Purkinje cell (primary cell): ENCODE results near the gene SLC9A5. TPM values are rescaled to one million over a fixed set of nuclear protein-coding genes. Genes with fewer than 3 reads are reported as not detected.

Experiments used
- polyA plus RNA-seq: library from polyadenylated mRNA; unstranded; fragments of >200 nt; fragmentation: Nextera tagmentation; gene quantifications from 2 replicates; pipeline ENCODE4 v1.2.1, GENCODE V29; 2014

The SLC9A5 gene, protein sequence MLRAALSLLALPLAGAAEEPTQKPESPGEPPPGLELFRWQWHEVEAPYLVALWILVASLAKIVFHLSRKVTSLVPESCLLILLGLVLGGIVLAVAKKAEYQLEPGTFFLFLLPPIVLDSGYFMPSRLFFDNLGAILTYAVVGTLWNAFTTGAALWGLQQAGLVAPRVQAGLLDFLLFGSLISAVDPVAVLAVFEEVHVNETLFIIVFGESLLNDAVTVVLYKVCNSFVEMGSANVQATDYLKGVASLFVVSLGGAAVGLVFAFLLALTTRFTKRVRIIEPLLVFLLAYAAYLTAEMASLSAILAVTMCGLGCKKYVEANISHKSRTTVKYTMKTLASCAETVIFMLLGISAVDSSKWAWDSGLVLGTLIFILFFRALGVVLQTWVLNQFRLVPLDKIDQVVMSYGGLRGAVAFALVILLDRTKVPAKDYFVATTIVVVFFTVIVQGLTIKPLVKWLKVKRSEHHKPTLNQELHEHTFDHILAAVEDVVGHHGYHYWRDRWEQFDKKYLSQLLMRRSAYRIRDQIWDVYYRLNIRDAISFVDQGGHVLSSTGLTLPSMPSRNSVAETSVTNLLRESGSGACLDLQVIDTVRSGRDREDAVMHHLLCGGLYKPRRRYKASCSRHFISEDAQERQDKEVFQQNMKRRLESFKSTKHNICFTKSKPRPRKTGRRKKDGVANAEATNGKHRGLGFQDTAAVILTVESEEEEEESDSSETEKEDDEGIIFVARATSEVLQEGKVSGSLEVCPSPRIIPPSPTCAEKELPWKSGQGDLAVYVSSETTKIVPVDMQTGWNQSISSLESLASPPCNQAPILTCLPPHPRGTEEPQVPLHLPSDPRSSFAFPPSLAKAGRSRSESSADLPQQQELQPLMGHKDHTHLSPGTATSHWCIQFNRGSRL
- polyA plus RNA-seq = 1.1 and 1.7 TPM in 2 replicates

DNA sequence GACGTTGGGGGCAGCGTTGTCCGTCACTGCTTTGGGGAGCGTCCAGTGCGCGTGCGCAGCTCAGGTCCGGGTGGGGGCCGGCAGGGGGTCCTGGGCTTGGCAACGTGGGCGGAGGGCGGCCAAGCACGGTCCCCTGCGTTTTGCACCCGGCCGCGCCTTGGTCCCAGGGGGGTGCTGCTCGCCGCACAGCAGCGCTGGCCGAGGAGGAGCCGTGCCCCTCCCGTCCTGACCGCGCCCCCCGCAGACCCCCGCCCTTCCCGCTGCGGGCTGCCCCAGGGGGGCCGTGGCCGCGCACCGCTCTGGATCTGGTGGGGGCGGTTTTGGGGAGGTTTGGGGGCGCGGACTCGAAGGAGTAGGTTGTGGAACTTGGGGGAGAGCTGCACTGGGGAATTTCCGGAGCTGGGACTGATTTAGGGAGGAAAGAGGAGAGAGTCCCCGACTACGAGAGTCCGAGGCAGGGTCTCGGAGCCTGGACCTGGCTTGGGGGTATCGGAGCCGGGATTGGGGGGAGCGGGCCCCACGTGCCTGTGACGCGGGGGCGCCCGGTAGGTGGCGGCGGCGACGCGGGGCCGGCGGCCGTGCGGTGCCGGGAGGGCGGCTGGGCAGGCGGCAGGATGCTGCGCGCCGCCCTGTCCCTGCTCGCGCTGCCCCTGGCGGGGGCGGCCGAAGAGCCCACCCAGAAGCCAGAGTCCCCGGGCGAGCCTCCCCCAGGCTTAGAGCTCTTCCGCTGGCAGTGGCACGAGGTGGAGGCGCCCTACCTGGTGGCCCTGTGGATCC, at the start of gene SLC9A5:
Gene SLC9A5, plus strand, starts transcription at position 579 of the 777 bp plus-strand sequence. Its CDS starts 36 bp downstream, at position 615.

DNA sequence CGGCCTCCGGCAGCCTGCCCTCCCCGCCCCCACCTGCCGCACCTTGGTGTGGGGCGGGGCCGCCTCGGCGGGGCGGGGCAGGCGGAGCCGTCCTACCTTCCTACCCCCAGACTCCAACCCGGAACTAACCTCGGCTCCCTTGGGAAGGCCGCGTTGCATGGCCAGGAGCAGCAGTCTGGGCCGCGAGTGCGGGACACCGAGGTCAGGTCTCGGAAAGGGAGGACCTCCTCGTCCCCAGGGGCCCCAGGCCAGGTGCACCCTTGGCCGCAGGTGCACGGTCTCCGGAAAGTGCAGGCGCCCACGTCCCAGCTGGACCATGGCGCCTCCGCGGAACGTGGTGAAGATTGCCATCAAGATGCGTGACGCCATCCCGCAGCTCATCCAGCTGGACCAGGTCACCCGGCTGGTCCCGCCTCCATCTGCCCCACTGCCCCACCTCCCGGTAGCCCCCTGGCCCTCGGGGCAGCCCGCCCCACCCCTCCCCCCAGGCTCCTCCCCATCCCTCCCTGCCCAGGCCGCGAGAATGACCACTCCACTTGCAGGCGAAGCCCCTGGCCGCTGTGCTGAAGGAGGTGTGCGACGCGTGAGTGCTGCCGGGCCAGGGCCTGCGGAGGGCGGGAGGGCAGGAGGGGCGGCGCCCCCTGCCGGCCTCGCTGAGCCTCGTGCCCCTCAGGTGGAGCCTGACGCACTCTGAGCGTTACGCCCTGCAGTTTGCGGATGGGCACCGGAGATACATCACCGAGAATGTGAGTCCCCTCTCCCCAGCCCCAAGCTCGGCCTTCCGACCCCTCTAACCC, 49.6 kb upstream of the SLC9A5 start, which contains the start of gene ELMO3:
Gene ELMO3, plus strand, starts transcription at position 121 of the 797 bp plus-strand sequence. Its CDS starts 196 bp downstream, at position 317.

DNA sequence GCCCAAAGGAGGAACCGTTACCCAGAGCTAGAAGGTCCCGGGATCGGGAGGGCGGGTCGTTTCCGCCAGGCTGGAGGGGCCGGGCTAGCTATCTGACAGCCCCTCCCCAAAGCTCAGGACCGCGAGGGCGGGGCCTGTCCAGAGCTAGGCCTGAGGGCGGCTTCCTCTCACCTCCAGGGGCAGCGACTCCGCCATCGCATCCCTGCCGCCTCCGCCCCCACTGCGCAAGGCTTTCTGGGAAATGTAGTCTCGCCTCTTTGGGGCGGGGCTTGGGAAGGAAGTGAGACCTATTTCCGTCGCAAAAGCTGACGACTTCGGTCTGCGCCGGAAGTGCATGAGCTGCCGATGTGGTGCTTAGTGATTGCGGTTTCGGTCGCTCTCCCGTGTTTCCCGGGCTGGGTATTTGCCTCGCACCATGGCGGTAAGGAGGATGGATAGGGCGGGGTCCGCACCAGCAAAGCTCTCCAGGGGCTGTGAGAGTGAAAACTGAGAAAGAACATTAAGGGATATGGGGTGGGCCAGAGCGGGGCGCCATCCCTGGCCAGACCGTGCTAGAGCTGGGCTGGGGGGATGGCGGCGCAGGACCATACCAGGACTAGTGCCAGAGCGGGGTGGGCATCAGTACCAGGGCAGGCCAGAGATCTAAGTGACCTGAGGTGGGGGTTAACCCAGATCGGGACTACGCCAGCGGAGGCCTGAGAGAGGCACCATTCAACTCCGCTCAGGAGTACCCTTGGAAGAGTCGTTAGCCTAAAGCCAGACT, 21.8 kb upstream of the SLC9A5 start, which contains the start of gene TMEM208:
Gene TMEM208, plus strand, starts transcription at position 327 of the 763 bp plus-strand sequence. Its CDS starts 89 bp downstream, at position 416.

DNA sequence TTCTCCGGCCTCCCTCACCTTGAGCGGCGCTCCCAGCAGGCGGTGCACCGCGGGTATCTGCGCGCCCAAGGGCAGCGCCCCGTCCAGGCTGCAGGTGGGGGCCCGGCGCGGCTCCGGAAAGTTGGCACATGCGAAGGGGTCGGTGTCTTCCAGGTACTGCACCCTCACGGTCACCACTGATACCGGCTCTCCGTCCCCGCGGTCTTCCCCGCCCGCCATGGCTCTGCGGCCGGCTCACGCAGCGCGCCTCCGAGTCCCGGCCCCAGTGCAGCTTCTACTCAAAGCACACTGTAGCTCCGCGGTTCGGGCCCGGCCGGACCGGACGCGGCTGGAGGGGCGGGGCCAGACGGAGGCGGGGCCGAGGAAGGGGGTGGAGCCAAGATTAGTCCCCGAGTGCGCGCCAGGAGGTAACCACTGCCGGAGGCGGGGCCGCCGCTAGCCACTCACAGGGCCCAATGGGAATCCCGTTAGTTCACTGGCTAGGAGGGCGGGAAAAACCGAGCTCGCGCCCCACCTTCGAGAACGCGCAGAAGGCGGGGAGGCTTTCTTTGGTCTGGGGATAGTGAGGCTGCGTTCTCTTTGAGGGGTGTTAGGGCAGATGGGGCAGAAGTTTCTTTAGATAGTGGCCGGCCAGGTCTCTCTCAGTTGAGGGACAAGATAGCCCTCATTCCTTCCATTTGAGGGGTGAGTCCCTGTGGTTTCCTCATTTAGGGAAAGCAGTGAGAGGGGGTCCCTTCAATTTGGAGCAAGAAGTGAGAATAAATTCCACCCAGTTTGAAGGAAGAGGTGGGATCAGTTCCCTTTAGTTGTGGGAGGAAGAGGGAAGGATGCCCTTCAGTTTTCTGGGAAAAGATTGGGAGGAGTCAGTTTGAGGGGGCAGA, 1.3 kb upstream of the SLC9A5 start, which contains the start of gene FHOD1:
Gene FHOD1, minus strand, starts transcription at position 290 of the 881 bp plus-strand sequence. Its CDS starts 71 bp downstream, at position 219.

DNA sequence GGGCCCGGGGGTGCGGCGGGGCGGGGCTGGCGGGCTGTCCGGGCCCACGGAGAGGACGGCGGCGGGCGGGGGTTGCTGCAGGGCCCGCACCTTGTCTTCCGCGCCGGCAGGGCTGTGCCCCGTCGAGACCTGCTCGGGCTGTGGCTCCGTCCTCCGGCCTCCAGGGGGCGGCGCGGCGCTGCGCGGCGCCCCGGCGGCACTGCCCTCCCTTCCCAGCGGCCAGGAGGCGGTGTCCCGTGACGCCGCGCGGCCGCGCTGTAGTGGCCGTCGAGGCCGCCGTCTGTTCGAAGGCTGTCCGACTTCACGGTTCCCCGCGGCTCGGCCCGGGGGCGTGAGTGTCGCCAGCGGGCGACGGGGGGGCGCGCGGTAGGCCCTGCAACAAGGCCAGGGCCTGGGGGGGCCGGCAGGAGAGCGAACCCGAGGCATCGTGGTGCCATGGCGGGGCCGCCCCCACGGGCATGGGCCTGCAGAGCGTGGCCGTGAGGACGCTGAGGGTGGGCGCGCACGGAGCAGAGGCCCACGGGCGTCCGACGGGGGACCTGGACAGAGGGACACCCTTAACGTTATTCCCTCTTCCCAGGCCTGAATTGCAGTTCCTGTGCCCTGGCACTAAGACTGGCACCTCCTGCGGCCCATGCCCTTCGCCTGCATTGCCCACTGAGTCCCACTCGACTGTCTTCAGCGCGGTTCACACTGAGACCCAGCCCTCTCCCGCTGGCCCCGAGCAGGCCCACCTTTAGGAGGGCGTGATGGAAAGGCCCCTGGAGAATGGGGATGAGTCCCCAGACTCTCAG, 30.7 kb downstream of the SLC9A5 start, which contains the start of gene PLEKHG4:
Gene PLEKHG4, plus strand, starts transcription at position 237 of the 794 bp plus-strand sequence. Its CDS starts 513 bp downstream, at position 750.

Other genes with a start within 250 kb of the SLC9A5 start
- 3.7 and 7.3 TPM in 2 replicates for gene CBFB, start 219.8 kb upstream of the SLC9A5 start, polyA plus RNA-seq
- gene PHAF1, start 139.0 kb upstream of the SLC9A5 start, polyA plus RNA-seq = 4.7 and 14.2 TPM in 2 replicates
- gene B3GNT9, start 98.0 kb upstream of the SLC9A5 start, polyA plus RNA-seq = not detected in 2 replicates
- 0.99 TPM in 1 of 2 replicates, not detected in the other for gene TRADD, start 89.1 kb upstream of the SLC9A5 start, polyA plus RNA-seq
- 0.81 TPM in 1 of 2 replicates, not detected in the other for gene FBXL8, start 89.0 kb upstream of the SLC9A5 start, polyA plus RNA-seq
- 1.9 and 3.9 TPM in 2 replicates for gene HSF4, start 84.2 kb upstream of the SLC9A5 start, polyA plus RNA-seq
- 6.3 and 9.0 TPM in 2 replicates for gene NOL3, start 78.4 kb upstream of the SLC9A5 start, polyA plus RNA-seq
- gene MATCAP1, start 65.0 kb upstream of the SLC9A5 start, polyA plus RNA-seq = 12.0 and 13.3 TPM in 2 replicates
- gene EXOC3L1, start 58.8 kb upstream of the SLC9A5 start, polyA plus RNA-seq = not detected in 2 replicates
- 4.5 and 7.4 TPM in 2 replicates for gene E2F4, start 56.8 kb upstream of the SLC9A5 start, polyA plus RNA-seq
- gene ELMO3, start 49.8 kb upstream of the SLC9A5 start, polyA plus RNA-seq = not detected in 2 replicates
- gene TMEM208, start 21.8 kb upstream of the SLC9A5 start, polyA plus RNA-seq = 357 and 366 TPM in 2 replicates
- gene FHOD1, start 1.5 kb upstream of the SLC9A5 start, polyA plus RNA-seq = 2.6 and 3.7 TPM in 2 replicates
- gene PLEKHG4, start 30.6 kb downstream of the SLC9A5 start, polyA plus RNA-seq = 1.4 TPM in 1 of 2 replicates, not detected in the other
- not detected in 2 replicates for gene KCTD19, start 77.8 kb downstream of the SLC9A5 start, polyA plus RNA-seq
- 2.1 and 3.7 TPM in 2 replicates for gene LRRC36, start 77.8 kb downstream of the SLC9A5 start, polyA plus RNA-seq
- gene TPPP3, start 144.5 kb downstream of the SLC9A5 start, polyA plus RNA-seq = 55.4 and 88.4 TPM in 2 replicates
- gene ZDHHC1, start 167.5 kb downstream of the SLC9A5 start, polyA plus RNA-seq = 0.16 and 0.20 TPM in 2 replicates
- 0.12 and 3.9 TPM in 2 replicates for gene HSD11B2, start 182.1 kb downstream of the SLC9A5 start, polyA plus RNA-seq
- gene ATP6V0D1, start 232.2 kb downstream of the SLC9A5 start, polyA plus RNA-seq = 83.3 and 140 TPM in 2 replicates
- 0.34 TPM in 1 of 2 replicates, not detected in the other for gene AGRP, start 234.6 kb downstream of the SLC9A5 start, polyA plus RNA-seq